K562 (cell line): ENCODE measurements around the gene GPR25. TPM values are rescaled to one million over a fixed set of nuclear protein-coding genes. Genes with fewer than 3 reads are reported as not detected.

Source experiments
- ATAC-seq: fragments of 200-7000 bp; cut with Tn5 transposase; 3 replicates; pipeline ENCODE4 v1.9.1; 2020; ENCODE audit warnings: moderate library complexity
- BruUV-seq: library from RNA; stranded (reverse); fragments of 400-500 nt; replicated peaks from 2 replicates; lab custom pipeline; 2021; lab: Mats Ljungman, UMichigan
- CTCF ChIA-PET: fragments of 300-600 bp; formaldehyde crosslinking; extraction: SDS; loops from one replicate; lab custom pipeline; 2021; ENCODE audit warnings: low intra/inter-chr PET ratio; lab: Yijun Ruan, JAX
- POLR2A ChIA-PET: fragments of 300-600, 350-650 bp; sonication (Branson Sonifier 250); formaldehyde crosslinking; extraction: SDS; loops from one replicate; lab custom pipeline; 2021; ENCODE audit warnings: antibody characterized with exemption, inconsistent platforms; lab: Yijun Ruan, JAX
- DNase-seq, 4 experiments: peaks; one replicate each; pipeline versions ENCODE4 v3.0.0 to v3.0.0-alpha.2; 2011 to 2018; ENCODE audit warnings: low spot score in 3 of 4, mixed read lengths in 3 of 4; ENCODE audit errors: extremely low read depth in 1 of 4
- FAIRE-seq: peaks from 2 replicates; lab custom pipeline; 2011; peaks lifted over from hg19 to GRCh38; lab: Jason Lieb, UNC
- H2AFZ ChIP-seq: 2 replicates; pipeline ENCODE4 v1.6.0; 2011; ENCODE audit warnings: low read depth, low read length, control low read depth, inconsistent platforms
- H3K27ac ChIP-seq: fragments of 200-600 bp; 3 replicates; pipeline ENCODE4 v1.8.0; 2011; ENCODE audit warnings: low read depth, mild to moderate bottlenecking, control low read depth, inconsistent platforms, low read length, moderate library complexity, mixed read lengths; ENCODE audit errors: extremely low read depth
- H3K27me3 ChIP-seq, 2 experiments: fragments of 300-600 bp in 1 of 2; 2 replicates in 1 of 2; 3 replicates in 1 of 2; pipeline versions ENCODE4 v1.6.0 to v1.8.0; 2011; ENCODE audit warnings: inconsistent platforms in 2 of 2, low read length in 2 of 2, mild to moderate bottlenecking in 1 of 2, mixed read lengths in 1 of 2, moderate library complexity in 1 of 2; ENCODE audit not compliant: control insufficient read depth in 2 of 2, insufficient read depth in 2 of 2
- H3K36me3 ChIP-seq: fragments of 300-600 bp; 3 replicates; pipeline ENCODE4 v1.8.0; 2011; ENCODE audit warnings: mild to moderate bottlenecking, low read length, inconsistent platforms; ENCODE audit not compliant: control insufficient read depth, insufficient read depth
- H3K4me1 ChIP-seq, 2 experiments: fragments of 200-600 bp in 1 of 2; replicated peaks in 1 of 2; 2 replicates in 1 of 2; 3 replicates in 1 of 2; pipeline versions ENCODE4 v1.5.1 to v1.8.0; 2011; ENCODE audit warnings: inconsistent platforms in 2 of 2, low read length in 2 of 2, mild to moderate bottlenecking in 1 of 2, mixed read lengths in 1 of 2, moderate library complexity in 1 of 2; ENCODE audit not compliant: control insufficient read depth in 2 of 2, insufficient read depth in 2 of 2
- H3K4me2 ChIP-seq: 2 replicates; pipeline ENCODE4 v1.6.1; 2011; ENCODE audit warnings: low read length, control low read depth, inconsistent platforms, mixed read lengths; ENCODE audit not compliant: insufficient read depth
- H3K4me3 ChIP-seq: fragments of 200-600 bp; sonication (generic), shearing (Covaris generic); 2 replicates; pipeline ENCODE4 v1.5.1; 2016; ENCODE audit warnings: control low read depth, inconsistent platforms
- H3K79me2 ChIP-seq: fragments of 200-600 bp; 3 replicates; pipeline ENCODE4 v1.8.0; 2011; ENCODE audit warnings: low read length, inconsistent platforms; ENCODE audit not compliant: control insufficient read depth, insufficient read depth
- H3K9ac ChIP-seq, 2 experiments: 2 replicates each; pipeline versions ENCODE4 v1.6.0 to v1.6.1; 2011; ENCODE audit warnings: low read depth in 2 of 2, low read length in 2 of 2, control low read depth in 1 of 2, inconsistent platforms in 1 of 2, mild to moderate bottlenecking in 1 of 2, mixed read lengths in 1 of 2; ENCODE audit not compliant: insufficient read depth in 1 of 2
- H3K9me1 ChIP-seq: one replicate; pipeline ENCODE4 v1.6.0; 2011; ENCODE audit warnings: inconsistent platforms, mild to moderate bottlenecking, low read length, moderate library complexity; ENCODE audit not compliant: control insufficient read depth, insufficient read depth
- H3K9me3 ChIP-seq: replicated peaks from 2 replicates; pipeline ENCODE4 v1.5.1; 2011; ENCODE audit warnings: low read depth, low read length, inconsistent platforms; ENCODE audit not compliant: control insufficient read depth, insufficient read depth
- H4K20me1 ChIP-seq: replicated peaks from 2 replicates; pipeline ENCODE4 v1.6.1; 2011; ENCODE audit warnings: low read length, inconsistent platforms, mixed read lengths; ENCODE audit not compliant: control insufficient read depth, insufficient read depth
- ZBTB33 ChIP-seq: sonication (generic); formaldehyde crosslinking; IDR thresholded peaks from 2 replicates; pipeline ENCODE4 v1.8.1; 2023; ENCODE audit warnings: mild to moderate bottlenecking, missing genetic modification reagents
- ZNF79 ChIP-seq: fragments of 250-450 bp; sonication (Bioruptor Pico); IDR thresholded peaks from 2 replicates; pipeline ENCODE4 v1.4.0; 2020; ENCODE audit warnings: low read depth, mild to moderate bottlenecking, moderate library complexity
- WGBS: fragments of 100-300 bp; shearing (Covaris generic); methylation state at CpG from one replicate; pipeline ENCODE4 v1.1.6; 2016; ENCODE audit warnings: low coverage, mixed read lengths; ENCODE audit not compliant: insufficient coverage; ENCODE audit errors: missing lambda C conversion rate; 5-methylcytosine and 5-hydroxymethylcytosine counted together
- in situ Hi-C: fragments of 300-500 bp; cut with MboI; formaldehyde crosslinking; loops from 4 replicates; pipeline ENCODE4 v1.15.0; 2018; ENCODE audit warnings: inconsistent platforms, mixed read lengths
- intact Hi-C: fragments of 100-400 bp; cut with micrococcal nuclease; formaldehyde crosslinking; loops from 2 replicates; pipeline ENCODE4 v1.14.2; 2022
- polyA plus RNA-seq, 8 experiments: library from polyadenylated mRNA; depleted of rRNA in 4 of 8; stranded (reverse) in 5 of 8; unstranded in 3 of 8; fragments of >200 nt; fragmentation: Nextera tagmentation in 2 of 8; fragmentation: Illumina TruSeq in 1 of 8; extraction: Ambion mirVana in 2 of 8; extraction: Trizol in 1 of 8; gene quantifications; 2 replicates each; pipeline versions ENCODE4 v1.2.1 to v1.2.3, GENCODE V29; 2011 to 2014; ENCODE audit warnings: inconsistent platforms in 1 of 8, missing spikeins in 1 of 8
- total RNA-seq, 7 experiments: library from RNA; depleted of rRNA in 6 of 7; stranded (reverse); fragments of >200 nt in 6 of 7; fragmentation: Illumina TruSeq in 2 of 7; extraction: Trizol in 2 of 7; gene quantifications; 2 replicates each; pipeline versions ENCODE4 v1.2.1 to v1.2.3, GENCODE V29; 2011 to 2021; ENCODE audit warnings: low replicate concordance in 1 of 7

Gene GPR25
- total and polyA plus RNA-seq, 9 of the 15 experiments (the other 6 are each of a cell fraction or from before 2014, with no cell fraction given): not detected

GRCh38 chr1:200873671-200874397 is 1.1 kb downstream of the GPR25 start:
- in situ Hi-C loops: no loop called here
- no peak overlapping the region for H2AFZ ChIP-seq
- no peak for FAIRE-seq
- TF ChIP-seq ZBTB33 (CRISPR knock-in tag) (peak; percentile 19; the same call in 1 of the 2 replicates), ZNF79 (CRISPR knock-in tag) (no peak)
- H3K9me1 ChIP-seq: no peaks in the 10 kb centered on the region
- no TSS peak for BruUV-seq
- no peak overlapping the region for H3K27ac ChIP-seq
- no peak for ATAC-seq
- H4K20me1 ChIP-seq: 0 out of 2 replicates have a peak, but pooled peaks cover 7% of the 10 kb centered on the region
- H3K4me1 ChIP-seq: peaks cover 0 to 14% of the 10 kb centered on the region in 2 experiments; a peak in 1 of 5 replicates
- H3K9ac ChIP-seq: no peak overlapping the region
- peaks cover 69 to 77% of the 10 kb centered on the region in 2 experiments for H3K27me3 ChIP-seq
- H3K9me3 ChIP-seq: no peaks in the 10 kb centered on the region
- no peak for DNase-seq
- H3K4me3 ChIP-seq: no peak overlapping the region
- H3K79me2 ChIP-seq: no peaks in the 10 kb centered on the region
- intact Hi-C loops: no loop called here
- WGBS: 43% methylated on average over 54 of the region's 66 CpGs
- no peak overlapping the region for H3K4me2 ChIP-seq
- ChIA-PET POLR2A (interaction anchor here (0.6 to 0.7 kb wide), 3 partner anchors 44 to 419 kb away, joined by 3 read pairs; no protein-coding TSS in a partner anchor), CTCF (interaction anchor here (0.6 kb wide), 1 partner anchor 17 kb away, joined by 3 read pairs; no protein-coding TSS in a partner anchor)
- no peaks in the 10 kb centered on the region for H3K36me3 ChIP-seq
